ENCODE data around the gene PKDCC.

PKDCC gene

GRCh38 chr2:42047488-42048298 lies at the start of gene PKDCC:
PKDCC (plus strand) TSS chr2:42048021; CDS start chr2:42048200, 179 bp downstream.
- peak; percentile 17 to 39 for ATAC-seq

DNA sequence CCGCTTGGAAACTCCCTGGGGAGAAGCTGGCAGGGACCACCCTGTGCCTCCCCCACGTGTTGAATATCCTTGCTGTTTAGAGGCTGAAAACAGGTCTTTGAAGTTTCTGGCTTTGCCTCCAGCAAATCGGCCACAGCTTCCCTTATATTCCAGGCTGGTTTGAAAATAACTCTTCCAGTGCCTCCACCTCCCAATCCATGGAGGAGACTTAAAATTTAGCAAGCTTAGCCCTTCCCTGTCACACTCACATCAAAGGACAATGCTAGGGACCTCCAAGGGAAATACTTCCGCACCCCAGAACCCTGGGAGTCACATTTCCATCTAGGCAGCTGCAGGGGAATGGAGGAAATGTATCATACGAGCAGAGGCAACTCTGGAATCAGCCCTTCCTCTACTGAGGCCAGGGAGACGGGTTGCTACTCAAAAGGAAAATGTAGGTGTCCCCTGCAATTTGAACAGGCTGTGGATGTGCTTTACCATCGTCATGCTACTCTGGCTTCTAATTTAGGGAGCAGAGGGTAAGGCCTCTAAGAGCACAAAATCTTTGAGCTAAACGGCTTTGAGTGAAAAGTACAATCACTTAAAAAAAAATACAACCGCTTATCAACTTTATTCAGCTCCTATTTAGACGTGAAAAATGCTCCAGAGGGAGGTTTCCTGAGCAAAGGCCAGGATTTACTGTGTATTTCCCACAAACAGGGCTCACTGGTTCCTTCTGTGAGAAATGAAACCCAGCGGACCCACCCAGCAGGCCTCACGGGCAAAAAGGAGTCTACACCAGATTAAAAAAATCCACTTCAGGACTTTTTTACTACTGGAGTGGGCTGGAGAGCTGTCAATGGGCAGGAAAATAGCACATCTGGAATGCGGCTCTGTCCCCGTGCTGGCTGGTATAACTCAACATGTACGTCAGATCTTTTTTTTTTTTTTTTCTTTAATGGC lies 49.4 kb upstream of the PKDCC start:
- ATAC-seq: no peak

- ATAC-seq: no peak
These were observed 48.7 kb upstream of the PKDCC start for GRCh38 chr2:41999128-41999480.

DNA sequence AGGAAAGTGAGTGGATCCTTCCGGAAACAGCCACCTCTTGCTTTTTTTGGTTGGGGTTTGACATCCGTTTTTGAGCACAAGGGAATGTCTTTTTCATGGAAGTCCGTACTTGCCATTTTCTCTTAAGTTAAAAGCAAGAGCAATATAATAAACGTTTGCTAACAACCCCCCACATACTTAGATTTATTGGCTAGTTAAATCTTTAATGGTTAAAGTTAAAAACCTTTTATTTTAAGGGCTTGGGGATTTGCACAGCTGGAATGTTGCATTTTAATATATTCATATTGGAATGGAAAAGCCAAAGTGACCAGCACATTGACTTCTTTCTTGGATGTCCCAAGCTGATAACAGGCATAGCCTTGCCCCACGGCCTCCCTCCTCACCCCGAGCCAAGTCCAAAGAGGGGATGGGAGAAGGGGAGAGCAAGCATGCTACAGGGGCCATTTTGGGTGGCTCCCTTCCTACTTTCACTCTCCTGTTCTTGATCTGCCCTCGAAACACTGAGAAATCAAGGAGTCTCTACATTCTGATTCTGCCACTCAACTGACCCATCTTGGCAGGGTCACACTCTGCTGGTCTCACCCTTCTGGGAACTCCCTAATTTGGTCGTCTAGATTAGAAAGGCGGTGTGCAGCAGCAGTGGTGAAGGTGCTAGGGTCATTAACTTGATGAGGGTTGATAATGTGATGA lies 48.1 kb upstream of the PKDCC start:
- ATAC-seq: no peak

DNA sequence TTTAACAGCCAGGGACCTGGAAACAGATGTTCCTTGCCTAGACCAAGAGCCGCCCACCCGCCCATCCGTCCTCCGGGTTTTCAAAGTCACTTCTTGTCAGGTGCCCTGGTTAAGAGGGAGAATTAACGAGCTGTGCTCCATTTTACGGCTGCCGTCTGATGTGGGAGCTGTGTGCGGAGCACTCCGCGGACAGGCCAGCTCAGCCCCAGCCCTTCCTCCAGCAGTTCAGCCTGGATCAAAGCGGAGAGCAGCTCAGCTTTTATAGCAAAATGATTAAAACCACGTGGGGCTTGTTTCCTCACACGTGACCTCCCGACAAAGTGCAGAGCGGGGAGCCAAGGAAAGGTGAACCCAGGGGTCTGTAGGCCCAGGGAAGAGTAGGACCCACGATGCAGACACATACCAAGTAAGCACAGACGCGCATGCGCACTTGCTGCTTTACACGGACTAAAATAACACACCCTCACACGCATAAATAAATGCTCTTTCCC lies 46.1 kb upstream of the PKDCC start:
- ATAC-seq: no peak

DNA sequence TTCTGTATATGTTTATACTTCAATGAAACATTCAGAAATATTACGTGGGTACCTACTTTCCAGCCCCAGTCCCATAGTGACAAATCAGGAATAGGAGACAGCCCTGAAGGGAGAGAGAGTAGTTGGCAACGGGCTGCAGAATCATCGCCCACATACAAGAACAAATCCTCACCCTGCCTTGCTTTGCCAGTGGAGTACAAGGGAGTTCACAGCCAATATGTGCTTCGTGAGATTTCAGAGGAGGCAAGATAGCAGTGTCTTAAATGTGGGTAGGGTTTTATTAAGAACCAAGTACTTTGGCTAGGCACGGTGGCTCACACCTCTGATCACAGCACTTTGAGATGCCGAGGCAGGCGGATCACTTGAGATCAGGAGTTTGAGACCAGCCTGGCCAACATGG lies 40.3 kb upstream of the PKDCC start:
- no peak for ATAC-seq

GRCh38 chr2:42008241-42008921 lies 39.4 kb upstream of the PKDCC start:
- ATAC-seq: no peak

DNA sequence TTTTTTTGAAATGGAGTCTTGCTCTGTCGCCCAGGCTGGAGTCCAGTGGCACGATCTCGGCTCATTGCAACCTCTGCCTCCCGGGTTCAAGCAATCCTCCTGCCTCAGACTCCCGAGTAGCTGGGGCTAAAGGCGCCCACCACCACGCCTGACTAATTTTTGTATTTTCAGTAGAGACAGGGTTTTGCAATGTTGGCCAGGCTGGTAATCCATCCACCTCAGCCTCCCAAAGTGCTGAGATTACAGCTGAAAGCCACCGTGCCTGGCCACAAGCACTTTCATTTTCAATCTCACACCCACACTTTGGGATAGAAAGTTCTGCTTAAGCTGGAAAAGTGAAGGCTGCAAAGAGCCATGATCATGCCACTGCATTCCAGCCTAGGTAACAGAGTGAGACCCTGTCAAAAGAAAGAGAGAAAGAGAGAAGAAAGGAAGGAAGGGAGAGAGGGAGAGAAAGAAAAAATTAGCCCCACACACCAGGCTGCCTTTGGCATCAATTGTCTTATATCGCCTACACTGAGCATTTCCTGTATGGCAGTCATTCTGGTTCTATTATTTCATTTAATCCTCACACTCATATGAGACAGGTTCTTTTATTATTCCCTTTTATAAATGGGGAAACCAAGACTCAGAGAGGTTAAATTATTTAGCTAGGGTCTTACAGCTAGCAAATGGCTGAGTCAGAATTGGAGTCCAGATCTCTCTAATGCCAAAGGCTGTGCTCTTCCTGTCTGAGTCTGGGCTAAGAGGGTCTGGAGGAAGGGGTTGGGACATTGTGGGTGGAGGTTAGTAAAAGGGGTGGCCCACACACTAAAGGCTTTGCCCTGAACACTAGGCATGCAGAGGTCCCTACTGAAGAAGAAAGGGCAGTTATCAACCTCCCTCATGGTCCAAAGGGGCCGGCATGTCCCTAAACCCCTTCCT lies 37.9 kb upstream of the PKDCC start:
- ATAC-seq: peak in 1 of 2 donors; percentile 10

DNA sequence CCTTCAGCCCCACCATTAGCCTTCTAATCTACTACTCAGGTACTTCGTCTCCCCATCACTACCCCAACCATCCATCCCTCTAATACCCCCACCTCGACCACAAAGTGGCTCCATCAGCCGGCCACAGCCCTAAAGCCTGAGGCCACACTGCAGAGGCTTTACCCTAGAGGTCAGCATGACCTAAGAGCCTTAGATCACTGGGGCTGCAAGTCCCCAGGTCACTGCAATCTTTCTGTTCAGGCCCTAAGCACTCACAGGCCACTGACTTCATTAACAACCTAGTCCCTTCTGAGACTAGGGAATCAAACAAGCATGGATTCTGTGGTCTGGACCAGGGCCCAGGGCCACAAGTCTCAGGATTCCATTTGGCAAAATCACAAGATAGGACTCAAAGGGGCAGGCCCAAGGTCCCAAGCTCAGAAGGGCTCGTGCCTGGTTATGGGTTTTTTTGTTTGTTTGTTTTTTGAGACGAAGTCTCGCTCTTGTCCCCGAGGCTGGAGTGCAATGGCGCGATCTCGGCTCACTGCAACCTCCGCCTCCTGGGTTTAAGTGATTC lies 37.0 kb upstream of the PKDCC start:
- no peak for ATAC-seq

DNA sequence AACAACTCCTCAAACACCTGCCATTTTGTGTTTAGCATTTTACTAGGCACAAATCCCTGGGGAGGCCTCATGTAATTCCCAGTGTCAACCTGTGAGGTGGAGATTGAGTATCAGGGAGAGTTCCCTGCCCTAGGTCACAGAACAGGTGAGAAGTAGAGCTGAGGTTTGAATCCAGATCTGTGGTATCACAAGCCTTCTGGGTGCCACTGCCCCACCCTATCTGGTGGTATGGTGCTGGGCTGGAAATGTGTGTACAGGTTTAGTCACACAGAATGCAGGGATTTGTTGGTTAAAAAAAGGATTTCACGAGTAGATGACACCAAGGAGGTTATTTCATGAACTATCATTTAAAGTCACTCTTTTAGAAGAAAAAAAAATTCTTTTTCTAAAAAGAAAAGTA lies 35.7 kb upstream of the PKDCC start:
- no peak for ATAC-seq

GRCh38 chr2:42012651-42013050 lies 35.2 kb upstream of the PKDCC start:
- no peak for ATAC-seq

DNA sequence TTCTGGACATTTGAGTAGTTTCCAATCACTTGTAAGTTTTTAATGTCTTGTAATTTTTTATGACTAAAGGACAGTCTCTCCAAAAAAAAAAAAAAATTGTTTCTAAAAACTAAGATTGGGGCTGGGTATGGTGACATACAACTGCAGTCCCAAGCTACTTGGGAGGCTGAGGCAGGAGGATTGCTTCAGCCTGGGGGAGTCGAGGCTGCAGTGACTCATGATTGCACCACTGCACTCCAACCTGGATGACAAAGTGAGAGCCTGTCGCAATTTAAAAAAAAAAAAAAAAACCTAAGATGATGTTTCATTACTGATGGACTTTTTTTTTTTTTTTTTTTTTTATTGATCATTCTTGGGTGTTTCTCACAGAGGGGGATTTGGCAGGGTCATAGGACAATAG lies 34.4 kb upstream of the PKDCC start:
- no peak for ATAC-seq

GRCh38 chr2:42021464-42021863 lies 26.4 kb upstream of the PKDCC start:
- no peak for ATAC-seq

DNA sequence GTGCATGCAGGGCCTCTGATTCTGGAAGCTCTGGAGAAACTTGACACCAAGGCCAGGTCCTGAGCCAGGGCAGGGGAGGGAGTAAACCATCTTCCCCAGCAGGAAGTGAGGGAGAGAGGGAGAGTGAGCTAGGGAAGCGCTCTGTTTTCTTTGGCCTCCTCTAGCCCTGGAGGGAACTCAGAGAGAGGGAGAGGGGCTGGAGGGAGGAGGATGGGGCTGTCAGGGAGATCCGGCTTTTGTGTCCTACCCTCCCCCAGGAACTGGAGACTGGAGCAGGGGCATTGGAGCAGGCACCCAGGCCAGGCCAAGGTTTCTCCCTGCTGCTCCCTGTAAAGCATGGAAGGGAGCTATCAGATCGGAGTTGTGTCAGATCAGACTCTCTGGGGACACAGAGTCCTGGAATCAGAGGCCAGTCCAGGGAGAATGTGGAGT lies 22.7 kb upstream of the PKDCC start:
- no peak for ATAC-seq

DNA sequence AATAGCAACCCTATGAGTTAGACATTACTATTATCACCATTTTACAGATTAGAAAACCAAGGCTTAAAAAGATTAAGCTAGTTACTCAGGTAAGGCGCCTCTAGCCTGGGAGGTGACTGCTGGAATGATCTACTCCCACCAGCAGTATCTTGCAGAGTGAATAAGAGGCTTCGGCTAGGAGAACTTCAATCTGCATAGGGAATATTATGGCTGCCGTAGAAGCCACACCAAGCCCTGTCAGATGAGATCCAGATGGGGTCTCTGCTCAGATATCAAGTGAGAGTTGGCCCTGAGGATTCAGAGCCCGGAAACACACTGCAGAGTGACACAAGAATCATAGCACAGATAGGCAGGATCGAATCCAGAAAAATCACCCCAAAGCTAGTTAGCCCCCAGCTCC lies 21.5 kb upstream of the PKDCC start:
- no peak for ATAC-seq

- no peak for ATAC-seq
These were observed 19.2 kb upstream of the PKDCC start for GRCh38 chr2:42028571-42029148.

- ATAC-seq: no peak
These were observed 18.6 kb upstream of the PKDCC start for GRCh38 chr2:42029171-42029570.

DNA sequence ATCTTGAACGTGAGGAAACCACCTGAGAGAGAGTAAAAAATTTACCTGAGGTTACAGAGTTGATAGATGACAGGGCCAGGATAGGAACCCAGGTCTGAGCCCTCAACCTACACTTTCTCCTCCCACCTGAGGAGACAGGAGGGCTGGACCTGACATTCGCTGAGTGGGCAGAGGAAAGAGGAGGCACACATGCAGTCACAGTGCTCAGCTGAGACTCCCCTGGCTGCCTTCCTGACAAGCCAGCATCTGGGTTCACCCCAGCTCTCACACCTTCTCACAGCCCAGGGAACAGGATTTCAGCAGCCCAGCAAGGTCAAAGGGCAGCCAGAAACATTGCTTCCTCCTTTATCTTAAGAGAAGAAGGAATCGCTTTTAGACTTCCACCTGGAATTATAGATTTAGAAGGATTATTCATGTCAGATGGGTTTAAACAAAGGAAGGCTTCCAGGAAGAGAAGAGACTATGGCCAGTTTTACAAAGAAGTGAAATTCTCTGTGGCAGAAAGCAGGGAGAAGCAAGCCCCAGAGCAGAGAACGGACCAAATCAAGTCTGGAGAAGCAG lies 18.1 kb upstream of the PKDCC start:
- ATAC-seq: no peak

DNA sequence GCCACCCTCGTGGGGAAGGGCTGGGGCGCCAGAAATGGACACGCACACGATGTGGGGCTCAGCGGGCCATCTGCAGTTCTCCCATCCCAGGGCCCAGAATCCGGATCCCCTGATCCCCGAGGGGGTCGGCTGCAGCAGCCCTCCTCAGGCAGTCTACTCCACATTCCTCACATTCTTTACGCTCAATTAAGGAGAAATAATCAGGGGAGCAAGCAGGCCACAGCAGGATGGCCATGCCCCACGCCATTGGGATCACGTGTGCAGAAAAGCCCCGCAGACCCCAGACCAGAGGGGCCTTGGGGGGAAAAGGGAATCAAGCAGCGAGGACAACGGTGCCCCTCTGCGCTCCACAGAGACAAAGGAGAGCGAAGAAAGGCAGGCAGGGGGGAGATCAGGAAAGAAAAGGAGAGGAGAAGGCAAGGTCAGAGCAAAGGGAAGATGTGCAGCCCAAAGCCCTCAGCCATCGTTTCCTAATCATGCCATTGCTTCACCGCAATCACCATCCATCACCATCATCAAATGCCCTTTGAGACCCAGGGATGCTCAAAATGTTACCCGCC lies 17.5 kb upstream of the PKDCC start:
- no peak for ATAC-seq

DNA sequence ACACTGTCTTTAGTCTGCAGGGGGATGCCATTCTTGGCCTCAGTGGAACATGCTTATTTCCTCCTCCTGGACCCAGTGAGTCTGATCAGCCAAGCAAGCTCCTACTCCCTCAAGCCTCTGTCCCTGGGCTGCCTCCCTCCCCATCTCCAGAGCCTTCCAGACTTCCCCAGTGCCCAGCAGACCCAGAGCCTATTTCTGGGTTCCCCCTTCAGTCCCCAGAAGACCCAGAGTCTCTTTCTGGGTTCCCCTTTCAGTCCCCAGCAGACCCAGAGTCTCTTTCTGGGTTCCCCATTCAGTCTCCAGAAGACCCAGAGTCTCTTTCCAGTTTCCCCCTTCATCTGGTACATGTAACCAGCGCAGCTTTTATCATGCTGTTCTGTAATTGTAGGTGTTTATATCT lies 17.0 kb upstream of the PKDCC start:
- no peak for ATAC-seq

Data from activated CD4-positive, CD25-positive, alpha-beta regulatory T cell treated with anti-CD3 and anti-CD28 coated beads, Interleukin-2, amount 50 U/mL, for 24 hours (primary cell).